Ascending aorta (tissue), 2 donors: ENCODE measurements around the gene LILRA1. TPM values are rescaled to one million over a fixed set of nuclear protein-coding genes. Genes with fewer than 3 reads are reported as not detected.
"Not testable (repeated sequence)": the region's sequence is repeated elsewhere in the genome, so short reads cannot be mapped to it uniquely, and the experiment has no call there.

Source experiments
- DNase-seq, 2 donors: peaks; one replicate each; pipeline ENCODE4 v3.0.0-alpha.2; 2019; ENCODE audit warnings: low spot score in 2 of 2
- H3K27ac ChIP-seq, 2 donors: fragments of 200-600 bp; sonication (generic); one replicate each; pipeline ENCODE4 v1.5.1; 2016 to 2017; ENCODE audit warnings: mild to moderate bottlenecking in 1 of 2
- H3K27me3 ChIP-seq: fragments of 200-600 bp; sonication (generic); one replicate; pipeline ENCODE4 v1.5.1; 2017
- H3K36me3 ChIP-seq, 2 donors: fragments of 200-600 bp; sonication (generic); one replicate each; pipeline ENCODE4 v1.5.1; 2016
- H3K4me1 ChIP-seq, 2 donors: fragments of 200-600 bp; sonication (generic); one replicate each; pipeline ENCODE4 v1.5.1; 2016 to 2017; ENCODE audit warnings: mild to moderate bottlenecking in 1 of 2
- H3K4me3 ChIP-seq, 2 donors: fragments of 200-600 bp; sonication (generic); one replicate each; pipeline ENCODE4 v1.5.1; 2016 to 2017; ENCODE audit warnings: mild to moderate bottlenecking in 1 of 2
- H3K9me3 ChIP-seq, 2 donors: fragments of 200-600 bp; sonication (generic); one replicate each; pipeline ENCODE4 v1.5.1; 2016
- intact Hi-C: fragments of 100-400 bp; cut with DNase I; formaldehyde crosslinking; loops from one replicate; pipeline ENCODE4 v1.15.1; 2023
- total RNA-seq: library from RNA; depleted of rRNA; stranded (reverse); fragments of >200 nt; gene quantifications from one replicate; pipeline ENCODE4 v1.1.0, GENCODE V29; 2016
- TF ChIP-seq, protein P1 (sequence below), 3 experiments: fragments of 200-600 bp in 2 of 3; fragments of 450-650 bp in 1 of 3; sonication (generic) in 2 of 3; IDR thresholded peaks; one replicate each; pipeline ENCODE4 v1.5.1; 2016 to 2019; ENCODE audit warnings: antibody characterized with exemption in 3 of 3, mild to moderate bottlenecking in 1 of 3, moderate library complexity in 1 of 3

The LILRA1 gene
- total RNA-seq, 1 donor from 2014 or later = not detected

DNA sequence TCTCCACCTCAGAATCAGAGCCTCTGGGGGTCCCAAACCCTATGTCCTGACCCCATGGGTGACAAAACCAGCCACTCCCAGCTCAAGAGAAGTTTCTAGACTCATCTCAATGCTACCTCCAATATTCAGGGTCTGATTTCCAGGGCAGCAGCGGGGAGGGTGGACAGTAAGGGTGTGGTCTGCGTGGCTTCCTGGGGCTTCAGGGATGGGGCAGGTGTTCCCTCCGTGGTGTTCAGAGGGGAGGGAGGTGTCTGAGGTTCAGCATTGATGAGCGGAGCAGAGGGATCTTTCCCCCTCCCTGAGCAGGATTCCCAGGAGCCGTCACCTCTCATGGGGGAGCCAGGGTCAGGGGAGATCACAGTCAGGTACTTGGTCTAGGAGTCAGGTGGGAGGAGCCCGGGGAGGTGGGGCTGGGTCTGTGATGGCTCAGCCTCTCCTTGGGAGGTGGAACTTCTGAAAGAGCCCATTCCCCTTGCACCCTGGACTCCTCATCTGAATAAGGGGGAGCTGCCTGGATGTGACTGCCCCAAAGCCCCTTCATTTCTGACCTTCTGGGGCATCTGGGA, 16.9 kb upstream of the LILRA1 start:
- peaks cover 0 to 7% of the 10 kb centered on the region in 2 donors for H3K9me3 ChIP-seq
- TF ChIP-seq, protein P1, sequence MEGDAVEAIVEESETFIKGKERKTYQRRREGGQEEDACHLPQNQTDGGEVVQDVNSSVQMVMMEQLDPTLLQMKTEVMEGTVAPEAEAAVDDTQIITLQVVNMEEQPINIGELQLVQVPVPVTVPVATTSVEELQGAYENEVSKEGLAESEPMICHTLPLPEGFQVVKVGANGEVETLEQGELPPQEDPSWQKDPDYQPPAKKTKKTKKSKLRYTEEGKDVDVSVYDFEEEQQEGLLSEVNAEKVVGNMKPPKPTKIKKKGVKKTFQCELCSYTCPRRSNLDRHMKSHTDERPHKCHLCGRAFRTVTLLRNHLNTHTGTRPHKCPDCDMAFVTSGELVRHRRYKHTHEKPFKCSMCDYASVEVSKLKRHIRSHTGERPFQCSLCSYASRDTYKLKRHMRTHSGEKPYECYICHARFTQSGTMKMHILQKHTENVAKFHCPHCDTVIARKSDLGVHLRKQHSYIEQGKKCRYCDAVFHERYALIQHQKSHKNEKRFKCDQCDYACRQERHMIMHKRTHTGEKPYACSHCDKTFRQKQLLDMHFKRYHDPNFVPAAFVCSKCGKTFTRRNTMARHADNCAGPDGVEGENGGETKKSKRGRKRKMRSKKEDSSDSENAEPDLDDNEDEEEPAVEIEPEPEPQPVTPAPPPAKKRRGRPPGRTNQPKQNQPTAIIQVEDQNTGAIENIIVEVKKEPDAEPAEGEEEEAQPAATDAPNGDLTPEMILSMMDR (IDR thresholded peaks at IDR 0.05) = no peak
- no peaks in the 10 kb centered on the region for H3K36me3 ChIP-seq
- intact Hi-C loops = no loop called here
- H3K4me3 ChIP-seq = no peak overlapping the region
- H3K27me3 ChIP-seq = no peaks in the 10 kb centered on the region
- no peak overlapping the region for H3K27ac ChIP-seq
- DNase-seq = no peak
- no peaks in the 10 kb centered on the region for H3K4me1 ChIP-seq

DNA sequence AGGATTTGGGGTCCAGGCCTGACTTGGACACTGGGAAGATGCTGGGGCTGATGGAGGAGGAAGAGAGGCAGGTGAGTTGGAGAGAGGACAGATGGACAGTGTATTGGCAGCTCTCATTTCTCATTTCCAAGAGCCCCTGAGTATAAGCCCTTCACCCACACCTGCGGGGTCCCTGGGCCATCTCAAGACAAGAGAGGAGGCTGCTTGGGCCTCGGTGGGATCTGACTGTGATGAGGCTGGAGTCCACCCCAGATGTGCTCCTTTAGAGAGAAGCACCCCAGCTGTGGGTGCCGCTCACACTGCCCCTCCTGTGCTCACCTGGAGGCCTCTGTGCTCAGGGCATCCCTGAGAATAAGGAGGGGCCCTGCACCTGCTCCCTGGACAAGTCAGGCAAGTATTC, 16.1 kb upstream of the LILRA1 start:
- H3K9me3 ChIP-seq = peaks cover 0 to 7% of the 10 kb centered on the region in 2 donors
- intact Hi-C loops = no loop called here
- no peaks in the 10 kb centered on the region for H3K4me1 ChIP-seq
- TF ChIP-seq, protein P1 (IDR thresholded peaks at IDR 0.05) = no peak
- no peak overlapping the region for H3K4me3 ChIP-seq
- no peaks in the 10 kb centered on the region for H3K36me3 ChIP-seq
- no peak for DNase-seq
- no peaks in the 10 kb centered on the region for H3K27me3 ChIP-seq
- H3K27ac ChIP-seq = no peak overlapping the region

GRCh38 chr19:54578268-54578667, 15.2 kb upstream of the LILRA1 start:
- intact Hi-C loops = not testable (repeated sequence)

DNA sequence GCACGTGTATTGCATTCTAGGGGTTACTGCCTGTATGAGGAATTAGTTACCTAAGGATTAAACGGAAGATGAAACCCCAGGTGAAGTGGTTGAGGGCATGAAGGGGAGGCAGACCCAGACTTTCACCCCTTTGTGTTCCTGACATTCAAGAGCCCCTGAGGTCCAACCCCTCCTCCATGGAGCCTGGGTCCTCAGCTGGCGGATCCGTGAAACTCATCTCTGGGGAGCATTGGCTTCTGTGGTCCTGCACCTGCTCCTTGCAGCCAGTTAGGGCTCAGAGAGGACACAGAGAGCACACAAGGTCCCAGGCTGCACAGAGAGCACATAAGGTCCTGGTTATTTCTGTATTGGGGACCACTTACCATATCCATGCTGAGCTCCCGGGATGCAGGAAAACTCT, 7.0 kb upstream of the LILRA1 start:
- intact Hi-C loops = no loop called here
- Histone ChIP-seq H3K4me1 (no peaks in the 10 kb centered on the region), H3K4me3 (no peak overlapping the region), H3K9me3 (no peaks in the 10 kb centered on the region), H3K27me3 (no peaks in the 10 kb centered on the region), H3K36me3 (no peaks in the 10 kb centered on the region), H3K27ac (no peak overlapping the region)
- TF ChIP-seq, protein P1 (IDR thresholded peaks at IDR 0.05) = no peak
- no peak for DNase-seq

More at GRCh38 chr19:54578268-54578667, 15.2 kb upstream of the LILRA1 start:
- H3K4me3 ChIP-seq, H3K27me3 ChIP-seq, H3K36me3 ChIP-seq, H3K9me3 ChIP-seq, H3K4me1 ChIP-seq, H3K27ac ChIP-seq, DNase-seq: not testable (repeated sequence)

GRCh38 chr19:54587026-54587425, 6.4 kb upstream of the LILRA1 start:
- Histone ChIP-seq H3K4me3 (no peak overlapping the region), H3K27ac (no peak overlapping the region), H3K36me3 (no peaks in the 10 kb centered on the region), H3K27me3 (no peaks in the 10 kb centered on the region), H3K9me3 (no peaks in the 10 kb centered on the region), H3K4me1 (no peaks in the 10 kb centered on the region)
- intact Hi-C loops = no loop called here
- DNase-seq = no peak
- TF ChIP-seq, protein P1 (IDR thresholded peaks at IDR 0.05) = no peak

DNA sequence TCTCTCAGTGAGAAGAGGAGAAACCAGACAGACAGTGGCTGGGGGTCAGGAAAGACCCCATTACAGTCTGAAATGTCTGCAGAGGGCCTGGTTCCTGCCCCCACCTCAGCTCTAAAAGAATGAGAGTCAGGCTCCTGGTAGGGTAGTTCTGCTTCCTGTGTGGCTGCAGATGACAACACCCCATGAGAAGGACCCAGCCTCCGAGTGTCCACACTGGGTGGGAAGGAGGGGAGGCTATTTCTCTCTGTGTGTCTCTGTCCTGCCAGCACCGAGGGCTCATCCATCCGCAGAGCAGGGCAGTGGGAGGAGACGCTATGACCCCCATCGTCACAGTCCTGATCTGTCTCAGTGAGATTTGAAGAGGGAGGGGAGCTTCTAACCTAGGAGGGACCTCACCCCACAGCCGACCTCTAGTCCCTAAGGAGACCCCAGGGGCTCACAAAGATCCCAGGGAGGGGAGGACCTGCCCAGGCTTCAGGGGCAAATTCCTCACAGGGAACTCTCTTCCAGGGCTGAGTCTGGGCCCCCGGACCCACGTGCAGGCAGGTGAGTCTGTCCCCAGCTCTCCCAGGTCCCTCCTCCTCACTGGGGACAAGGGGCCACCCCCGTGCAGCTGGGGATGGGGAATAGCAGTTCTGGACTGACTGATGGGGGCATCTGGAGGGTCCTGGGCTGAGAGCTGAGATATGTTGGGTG, 647 bp downstream of the LILRA1 start:
- H3K27ac ChIP-seq, H3K9me3 ChIP-seq, H3K36me3 ChIP-seq, H3K4me1 ChIP-seq, H3K4me3 ChIP-seq, H3K27me3 ChIP-seq, DNase-seq, intact Hi-C loops: not testable (repeated sequence)
